ENCODE data around the gene B3GALNT2. TPM values are rescaled to one million over a fixed set of nuclear protein-coding genes. Genes with fewer than 3 reads are reported as not detected.

The B3GALNT2 gene
- total and polyA plus RNA-seq, 2 of the 8 experiments (the other 6 are each of a cell fraction or from before 2014, with no cell fraction given): 15.4 to 39.4 TPM

DNA sequence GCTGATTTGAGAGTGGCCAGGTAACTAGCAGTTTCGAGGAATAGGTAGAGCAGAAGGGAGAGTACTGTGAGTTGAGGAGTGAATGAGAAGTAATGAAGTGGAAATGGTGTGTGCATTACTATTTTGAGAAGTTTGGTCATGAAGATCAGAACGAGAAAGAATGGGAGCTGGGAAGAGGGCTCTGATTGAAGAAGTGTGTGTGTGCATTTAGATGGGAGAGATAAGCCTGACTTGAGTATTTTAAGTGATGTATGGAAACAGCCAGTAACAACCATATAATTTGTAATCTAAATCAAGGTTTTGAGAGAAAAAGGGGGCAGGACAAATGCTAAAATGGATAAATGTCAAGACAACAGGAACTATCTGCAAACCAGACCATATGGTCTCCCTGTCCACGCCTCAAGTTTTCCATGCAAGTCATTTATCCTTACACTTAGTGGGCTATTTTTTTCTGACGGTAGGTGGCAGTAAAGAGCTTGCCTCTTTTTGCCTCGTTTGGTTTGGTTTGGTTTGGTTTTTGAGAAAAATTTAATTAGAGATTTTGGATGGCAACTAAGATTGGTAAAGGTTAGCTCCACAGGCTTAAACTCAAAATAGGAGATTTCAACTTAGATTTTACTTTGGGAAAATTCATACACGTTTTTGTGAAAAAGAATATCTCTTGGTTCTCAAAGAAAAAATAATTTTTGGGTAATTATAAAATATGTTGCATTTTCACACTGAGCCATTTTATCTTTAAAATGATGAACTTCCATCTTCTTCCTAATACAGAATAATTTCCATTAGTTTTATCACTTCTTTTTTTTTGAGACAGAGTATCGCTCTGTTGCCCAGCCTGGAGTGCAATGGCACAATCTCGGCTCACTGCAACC lies 9.5 kb upstream of the B3GALNT2 start (continued):
- TF ChIP-seq, protein P1, sequence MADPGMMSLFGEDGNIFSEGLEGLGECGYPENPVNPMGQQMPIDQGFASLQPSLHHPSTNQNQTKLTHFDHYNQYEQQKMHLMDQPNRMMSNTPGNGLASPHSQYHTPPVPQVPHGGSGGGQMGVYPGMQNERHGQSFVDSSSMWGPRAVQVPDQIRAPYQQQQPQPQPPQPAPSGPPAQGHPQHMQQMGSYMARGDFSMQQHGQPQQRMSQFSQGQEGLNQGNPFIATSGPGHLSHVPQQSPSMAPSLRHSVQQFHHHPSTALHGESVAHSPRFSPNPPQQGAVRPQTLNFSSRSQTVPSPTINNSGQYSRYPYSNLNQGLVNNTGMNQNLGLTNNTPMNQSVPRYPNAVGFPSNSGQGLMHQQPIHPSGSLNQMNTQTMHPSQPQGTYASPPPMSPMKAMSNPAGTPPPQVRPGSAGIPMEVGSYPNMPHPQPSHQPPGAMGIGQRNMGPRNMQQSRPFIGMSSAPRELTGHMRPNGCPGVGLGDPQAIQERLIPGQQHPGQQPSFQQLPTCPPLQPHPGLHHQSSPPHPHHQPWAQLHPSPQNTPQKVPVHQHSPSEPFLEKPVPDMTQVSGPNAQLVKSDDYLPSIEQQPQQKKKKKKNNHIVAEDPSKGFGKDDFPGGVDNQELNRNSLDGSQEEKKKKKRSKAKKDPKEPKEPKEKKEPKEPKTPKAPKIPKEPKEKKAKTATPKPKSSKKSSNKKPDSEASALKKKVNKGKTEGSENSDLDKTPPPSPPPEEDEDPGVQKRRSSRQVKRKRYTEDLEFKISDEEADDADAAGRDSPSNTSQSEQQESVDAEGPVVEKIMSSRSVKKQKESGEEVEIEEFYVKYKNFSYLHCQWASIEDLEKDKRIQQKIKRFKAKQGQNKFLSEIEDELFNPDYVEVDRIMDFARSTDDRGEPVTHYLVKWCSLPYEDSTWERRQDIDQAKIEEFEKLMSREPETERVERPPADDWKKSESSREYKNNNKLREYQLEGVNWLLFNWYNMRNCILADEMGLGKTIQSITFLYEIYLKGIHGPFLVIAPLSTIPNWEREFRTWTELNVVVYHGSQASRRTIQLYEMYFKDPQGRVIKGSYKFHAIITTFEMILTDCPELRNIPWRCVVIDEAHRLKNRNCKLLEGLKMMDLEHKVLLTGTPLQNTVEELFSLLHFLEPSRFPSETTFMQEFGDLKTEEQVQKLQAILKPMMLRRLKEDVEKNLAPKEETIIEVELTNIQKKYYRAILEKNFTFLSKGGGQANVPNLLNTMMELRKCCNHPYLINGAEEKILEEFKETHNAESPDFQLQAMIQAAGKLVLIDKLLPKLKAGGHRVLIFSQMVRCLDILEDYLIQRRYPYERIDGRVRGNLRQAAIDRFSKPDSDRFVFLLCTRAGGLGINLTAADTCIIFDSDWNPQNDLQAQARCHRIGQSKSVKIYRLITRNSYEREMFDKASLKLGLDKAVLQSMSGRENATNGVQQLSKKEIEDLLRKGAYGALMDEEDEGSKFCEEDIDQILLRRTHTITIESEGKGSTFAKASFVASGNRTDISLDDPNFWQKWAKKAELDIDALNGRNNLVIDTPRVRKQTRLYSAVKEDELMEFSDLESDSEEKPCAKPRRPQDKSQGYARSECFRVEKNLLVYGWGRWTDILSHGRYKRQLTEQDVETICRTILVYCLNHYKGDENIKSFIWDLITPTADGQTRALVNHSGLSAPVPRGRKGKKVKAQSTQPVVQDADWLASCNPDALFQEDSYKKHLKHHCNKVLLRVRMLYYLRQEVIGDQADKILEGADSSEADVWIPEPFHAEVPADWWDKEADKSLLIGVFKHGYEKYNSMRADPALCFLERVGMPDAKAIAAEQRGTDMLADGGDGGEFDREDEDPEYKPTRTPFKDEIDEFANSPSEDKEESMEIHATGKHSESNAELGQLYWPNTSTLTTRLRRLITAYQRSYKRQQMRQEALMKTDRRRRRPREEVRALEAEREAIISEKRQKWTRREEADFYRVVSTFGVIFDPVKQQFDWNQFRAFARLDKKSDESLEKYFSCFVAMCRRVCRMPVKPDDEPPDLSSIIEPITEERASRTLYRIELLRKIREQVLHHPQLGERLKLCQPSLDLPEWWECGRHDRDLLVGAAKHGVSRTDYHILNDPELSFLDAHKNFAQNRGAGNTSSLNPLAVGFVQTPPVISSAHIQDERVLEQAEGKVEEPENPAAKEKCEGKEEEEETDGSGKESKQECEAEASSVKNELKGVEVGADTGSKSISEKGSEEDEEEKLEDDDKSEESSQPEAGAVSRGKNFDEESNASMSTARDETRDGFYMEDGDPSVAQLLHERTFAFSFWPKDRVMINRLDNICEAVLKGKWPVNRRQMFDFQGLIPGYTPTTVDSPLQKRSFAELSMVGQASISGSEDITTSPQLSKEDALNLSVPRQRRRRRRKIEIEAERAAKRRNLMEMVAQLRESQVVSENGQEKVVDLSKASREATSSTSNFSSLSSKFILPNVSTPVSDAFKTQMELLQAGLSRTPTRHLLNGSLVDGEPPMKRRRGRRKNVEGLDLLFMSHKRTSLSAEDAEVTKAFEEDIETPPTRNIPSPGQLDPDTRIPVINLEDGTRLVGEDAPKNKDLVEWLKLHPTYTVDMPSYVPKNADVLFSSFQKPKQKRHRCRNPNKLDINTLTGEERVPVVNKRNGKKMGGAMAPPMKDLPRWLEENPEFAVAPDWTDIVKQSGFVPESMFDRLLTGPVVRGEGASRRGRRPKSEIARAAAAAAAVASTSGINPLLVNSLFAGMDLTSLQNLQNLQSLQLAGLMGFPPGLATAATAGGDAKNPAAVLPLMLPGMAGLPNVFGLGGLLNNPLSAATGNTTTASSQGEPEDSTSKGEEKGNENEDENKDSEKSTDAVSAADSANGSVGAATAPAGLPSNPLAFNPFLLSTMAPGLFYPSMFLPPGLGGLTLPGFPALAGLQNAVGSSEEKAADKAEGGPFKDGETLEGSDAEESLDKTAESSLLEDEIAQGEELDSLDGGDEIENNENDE (IDR thresholded peaks at IDR 0.05; ENCODE audit: insufficient replicate concordance, low read length): no peak
- TF ChIP-seq, protein P2, sequence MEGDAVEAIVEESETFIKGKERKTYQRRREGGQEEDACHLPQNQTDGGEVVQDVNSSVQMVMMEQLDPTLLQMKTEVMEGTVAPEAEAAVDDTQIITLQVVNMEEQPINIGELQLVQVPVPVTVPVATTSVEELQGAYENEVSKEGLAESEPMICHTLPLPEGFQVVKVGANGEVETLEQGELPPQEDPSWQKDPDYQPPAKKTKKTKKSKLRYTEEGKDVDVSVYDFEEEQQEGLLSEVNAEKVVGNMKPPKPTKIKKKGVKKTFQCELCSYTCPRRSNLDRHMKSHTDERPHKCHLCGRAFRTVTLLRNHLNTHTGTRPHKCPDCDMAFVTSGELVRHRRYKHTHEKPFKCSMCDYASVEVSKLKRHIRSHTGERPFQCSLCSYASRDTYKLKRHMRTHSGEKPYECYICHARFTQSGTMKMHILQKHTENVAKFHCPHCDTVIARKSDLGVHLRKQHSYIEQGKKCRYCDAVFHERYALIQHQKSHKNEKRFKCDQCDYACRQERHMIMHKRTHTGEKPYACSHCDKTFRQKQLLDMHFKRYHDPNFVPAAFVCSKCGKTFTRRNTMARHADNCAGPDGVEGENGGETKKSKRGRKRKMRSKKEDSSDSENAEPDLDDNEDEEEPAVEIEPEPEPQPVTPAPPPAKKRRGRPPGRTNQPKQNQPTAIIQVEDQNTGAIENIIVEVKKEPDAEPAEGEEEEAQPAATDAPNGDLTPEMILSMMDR (IDR thresholded peaks at IDR 0.05; ENCODE audit: control extremely low read depth in 1 of 3, insufficient read depth in 1 of 3, low read depth in 1 of 3, low read length in 3 of 3): peak in 2 of 3 experiments; percentile 76 to 81; a peak in 3 of 4 replicates
- TF ChIP-seq RAD21 (IDR thresholded peaks at IDR 0.05 in 1 of 2, conservative IDR thresholded peaks at IDR 0.05 in 1 of 2; ENCODE audit: low read depth in 2 of 2, low read length in 2 of 2): peak; percentile 86 to 90

Data from H1 (cell line).